ENCODE data around the gene MYH13. TPM values are rescaled to one million over a fixed set of nuclear protein-coding genes. Genes with fewer than 3 reads are reported as not detected.

MYH13 gene
- total RNA-seq, 1 experiment from 2014 or later: not detected

- no peak for ATAC-seq
- H3K9me3 Mint-ChIP-seq: no peaks in the 10 kb centered on the region
- no peaks in the 10 kb centered on the region for H3K27me3 Mint-ChIP-seq (ENCODE audit: low read depth)
These were observed 28.0 kb downstream of the MYH13 start for GRCh38 chr17:10344816-10345215.

GRCh38 chr17:10339051-10339450 is 33.8 kb downstream of the MYH13 start:
- TF ChIP-seq ZBTB21 (CRISPR knock-in tag; IDR thresholded peaks at IDR 0.05; ENCODE audit: borderline replicate concordance) (no peak), MXD4 (CRISPR knock-in tag; IDR thresholded peaks at IDR 0.05; ENCODE audit: borderline replicate concordance) (no peak), TEAD4 (CRISPR knock-in tag; IDR thresholded peaks at IDR 0.05) (no peak), RELA (CRISPR knock-in tag; IDR thresholded peaks at IDR 0.05; ENCODE audit: borderline replicate concordance) (no peak), NFATC4 (CRISPR knock-in tag; IDR thresholded peaks at IDR 0.05) (no peak), E2F5 (CRISPR knock-in tag; IDR thresholded peaks at IDR 0.05) (no peak), MAX (CRISPR knock-in tag; IDR thresholded peaks at IDR 0.05) (no peak), ZNF416 (CRISPR knock-in tag; IDR thresholded peaks at IDR 0.05) (no peak), SMAD4 (CRISPR knock-in tag; IDR thresholded peaks at IDR 0.05) (no peak), RORB (CRISPR knock-in tag; IDR thresholded peaks at IDR 0.05) (no peak), SMAD3 (CRISPR knock-in tag; IDR thresholded peaks at IDR 0.05; ENCODE audit: borderline replicate concordance) (no peak), ZNF263 (CRISPR knock-in tag; IDR thresholded peaks at IDR 0.05; ENCODE audit: low read depth) (no peak)
- DNase-seq (ENCODE audit: low spot score) (no peak), ATAC-seq (no peak)
- no peak overlapping the region for H3K4me3 Mint-ChIP-seq
- ChIA-PET CTCF (interaction anchor here (0.6 to 1.4 kb wide), 4 partner anchors 9 to 290 kb away, joined by 4 to 5 read pairs (median 4); no protein-coding TSS in a partner anchor), POLR2A (no interaction called here)
- no peak overlapping the region for H3K27ac Mint-ChIP-seq
- H3K36me3 Mint-ChIP-seq: no peaks in the 10 kb centered on the region
- H3K4me1 Mint-ChIP-seq: peaks cover 19% of the 10 kb centered on the region
- no peaks in the 10 kb centered on the region; the same call in 1 of the 2 replicates for H3K27me3 Mint-ChIP-seq (ENCODE audit: low read depth)
- H3K9me3 Mint-ChIP-seq: no peaks in the 10 kb centered on the region

More at GRCh38 chr17:10344816-10345215, 28.0 kb downstream of the MYH13 start:
- POLR2A ChIA-PET: no interaction called here
- DNase-seq (ENCODE audit: low spot score): no peak
- Mint-ChIP-seq H3K27ac (no peak overlapping the region), H3K4me3 (no peak overlapping the region), H3K4me1 (no peaks in the 10 kb centered on the region), H3K36me3 (no peaks in the 10 kb centered on the region)
- no peak for TF ChIP-seq JAZF1 (CRISPR knock-in tag; IDR thresholded peaks at IDR 0.05)
- no peak for TF ChIP-seq MAX (CRISPR knock-in tag; IDR thresholded peaks at IDR 0.05)
- TF ChIP-seq ZNF416 (CRISPR knock-in tag; IDR thresholded peaks at IDR 0.05): no peak
- TF ChIP-seq ETV6 (CRISPR knock-in tag; IDR thresholded peaks at IDR 0.05): no peak
- CTCF ChIA-PET: interaction anchor here (0.9 to 1.7 kb wide), 3 partner anchors 13 to 302 kb away, joined by 3 to 4 read pairs (median 4); no protein-coding TSS in a partner anchor

- no peak for DNase-seq (ENCODE audit: low spot score)
- CTCF ChIA-PET: interaction anchor here (3.5 kb wide), 1 partner anchor 277 kb away, joined by 23 read pairs; no protein-coding TSS in a partner anchor
- Mint-ChIP-seq H3K4me3 (no peak overlapping the region), H3K4me1 (peaks cover 19% of the 10 kb centered on the region), H3K9me3 (no peaks in the 10 kb centered on the region), H3K27me3 (ENCODE audit: low read depth) (no peaks in the 10 kb centered on the region; the same call in 1 of the 2 replicates), H3K36me3 (no peaks in the 10 kb centered on the region), H3K27ac (no peak overlapping the region)
- POLR2A ChIA-PET: no interaction called here
- no peak for TF ChIP-seq NFE2L1 (CRISPR knock-in tag; IDR thresholded peaks at IDR 0.05)
- TF ChIP-seq ATF3 (CRISPR knock-in tag; conservative IDR thresholded peaks at IDR 0.05): no peak
- TF ChIP-seq SP1 (CRISPR knock-in tag; conservative IDR thresholded peaks at IDR 0.05): no peak
- TF ChIP-seq ARID4B (CRISPR knock-in tag; IDR thresholded peaks at IDR 0.05; ENCODE audit: borderline replicate concordance): no peak
- TF ChIP-seq ERG (CRISPR knock-in tag; IDR thresholded peaks at IDR 0.05): no peak
- TF ChIP-seq FOXJ3 (CRISPR knock-in tag; IDR thresholded peaks at IDR 0.05; ENCODE audit: borderline replicate concordance): no peak
- TF ChIP-seq CDX4 (CRISPR knock-in tag; IDR thresholded peaks at IDR 0.05; ENCODE audit: borderline replicate concordance): no peak
- TF ChIP-seq PREB (CRISPR knock-in tag; IDR thresholded peaks at IDR 0.05; ENCODE audit: borderline replicate concordance): no peak
- no peak for TF ChIP-seq RELA (CRISPR knock-in tag; IDR thresholded peaks at IDR 0.05; ENCODE audit: borderline replicate concordance)
- no peak for TF ChIP-seq KAT7 (CRISPR knock-in tag; IDR thresholded peaks at IDR 0.05; ENCODE audit: borderline replicate concordance)
- TF ChIP-seq GTF2I (CRISPR knock-in tag; conservative IDR thresholded peaks at IDR 0.05): no peak
- ATAC-seq: no peak
These were observed 34.8 kb downstream of the MYH13 start for GRCh38 chr17:10337976-10338375.
